NCI-H524 treated with DMSO at 0.1 percent for 48 hours (cell line): ENCODE results near the gene RXFP4.
"Not testable (repeated sequence)": the region's sequence is repeated elsewhere in the genome, so short reads cannot be mapped to it uniquely, and the experiment has no call there.

ENCODE experiments used
- DNase-seq: peaks from one replicate; lab custom pipeline; 2025; lab: John Stamatoyannopoulos, UW

Gene RXFP4

DNA sequence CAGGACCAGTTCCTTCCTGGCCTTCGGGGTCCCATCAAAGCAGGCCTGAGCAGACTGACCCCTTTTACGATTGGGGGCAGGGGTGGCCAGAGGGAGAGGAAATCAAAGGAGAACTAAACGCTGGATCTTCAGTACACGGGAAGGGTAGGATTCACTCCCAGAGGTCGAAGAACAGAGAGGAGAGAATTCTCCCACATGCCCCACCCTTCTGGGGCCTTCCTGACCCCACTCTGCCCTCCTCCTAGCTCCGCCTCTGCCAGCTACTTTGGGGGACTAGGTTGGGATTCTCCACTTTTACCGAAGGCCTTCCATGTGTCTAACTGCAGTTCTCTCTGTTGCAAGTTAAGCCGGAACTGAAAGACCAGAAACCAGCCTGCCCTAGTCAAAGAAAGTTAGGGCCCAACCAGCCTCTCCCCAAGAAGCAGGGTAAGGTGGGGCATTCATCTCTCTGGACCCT, 37.6 kb downstream of the RXFP4 start:
- DNase-seq, result no peak

GRCh38 chr1:155979597-155980343, 38.3 kb downstream of the RXFP4 start:
- DNase-seq, result no peak

DNA sequence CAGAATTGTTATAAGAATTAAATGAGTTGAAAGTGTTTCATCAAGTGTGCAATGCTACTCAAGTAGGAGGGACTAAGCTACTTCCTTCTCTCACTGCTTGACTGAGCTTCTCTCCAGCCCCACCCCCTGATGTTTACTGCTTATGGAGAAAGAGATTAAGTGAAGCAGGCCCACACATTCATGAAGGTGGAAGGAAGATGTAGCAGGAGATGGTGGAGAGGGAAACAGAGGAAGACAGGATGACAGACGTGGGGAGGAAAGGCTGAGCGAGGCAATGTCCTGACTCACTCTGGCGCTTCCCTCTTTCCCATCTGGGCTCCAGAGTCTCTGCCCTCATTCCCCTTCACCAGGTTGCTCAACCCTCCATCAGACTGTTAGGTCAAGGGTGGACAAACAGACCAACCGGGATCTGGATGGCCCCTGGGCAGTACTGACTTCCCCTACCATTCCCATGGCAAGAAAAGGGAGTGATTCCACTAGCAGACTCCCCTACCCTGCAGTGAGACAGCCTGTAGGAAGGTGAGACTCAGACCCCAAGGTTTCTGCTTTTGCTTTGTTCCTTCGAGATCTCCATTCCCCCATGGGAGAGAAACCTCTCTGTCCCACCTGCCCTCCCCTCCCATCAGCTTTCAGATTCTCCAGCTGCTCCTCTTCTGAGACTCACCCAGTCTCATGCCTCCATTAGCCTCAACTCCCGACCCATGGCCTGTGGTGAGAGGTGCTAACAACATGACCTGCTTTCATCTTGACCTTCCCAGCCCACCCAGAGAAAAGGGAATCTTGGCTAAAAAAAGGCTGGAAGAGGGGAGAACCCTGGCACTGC, 40.0 kb downstream of the RXFP4 start:
- no peak for DNase-seq

- no peak for DNase-seq
These were observed 40.7 kb downstream of the RXFP4 start for GRCh38 chr1:155982106-155982505.

DNA sequence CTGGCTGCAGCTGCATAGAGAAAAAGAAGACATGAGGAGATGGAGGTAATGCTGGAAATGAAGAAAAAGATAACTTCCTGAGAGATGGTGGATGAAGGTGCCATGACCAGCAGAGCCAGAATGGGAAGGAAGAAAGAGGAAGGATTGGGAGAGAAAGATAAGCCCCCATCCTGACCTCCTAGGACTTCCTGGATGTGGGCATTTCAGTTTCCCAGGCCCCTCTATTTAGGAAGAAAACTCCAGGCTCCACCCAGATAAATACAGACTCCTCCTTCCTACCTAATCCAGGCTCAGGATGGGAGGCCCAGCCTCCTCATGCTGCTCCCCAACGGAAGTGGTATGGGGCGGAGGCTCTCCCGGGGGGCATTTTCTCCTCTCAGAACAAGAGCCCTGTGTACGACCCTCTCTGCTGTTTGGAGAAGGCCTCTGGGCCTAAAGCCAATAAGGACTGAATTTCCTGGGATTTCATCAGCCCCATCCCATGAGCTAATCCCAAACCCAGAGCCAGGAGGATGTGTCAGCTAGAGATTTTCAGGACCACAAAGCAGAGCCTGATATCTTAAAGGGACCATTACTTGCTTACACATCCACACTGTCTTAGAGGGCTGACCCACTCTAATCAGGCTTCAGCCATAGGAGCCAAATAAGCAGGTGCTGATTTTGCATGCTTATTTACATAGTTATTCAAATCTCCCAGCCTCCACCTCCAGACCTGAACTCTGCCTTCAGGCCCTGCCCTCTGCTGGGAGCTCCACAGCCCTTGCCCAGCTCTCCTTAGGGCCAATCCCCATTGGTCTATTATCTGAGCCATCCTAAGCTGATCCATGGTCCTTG, 42.0 kb downstream of the RXFP4 start:
- DNase-seq, result no peak

DNA sequence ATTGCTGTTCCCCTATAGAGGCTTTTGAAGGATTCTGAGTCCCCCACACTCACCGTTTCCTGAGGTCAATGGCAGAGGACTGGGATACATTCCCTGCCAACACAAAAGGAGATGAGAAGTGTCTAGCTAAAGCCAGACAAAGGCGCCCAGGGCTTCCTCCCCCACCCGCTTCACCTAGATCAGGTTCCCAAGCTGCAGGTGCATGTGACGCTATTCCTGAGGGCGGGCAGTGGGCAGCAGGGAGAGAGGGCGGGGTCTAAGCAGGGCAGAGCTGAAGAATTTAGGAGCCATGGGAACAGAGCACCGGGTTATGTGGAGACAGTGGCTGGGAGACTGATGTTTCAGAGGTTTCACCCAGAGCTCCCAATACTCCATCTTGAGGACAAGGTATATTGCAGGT, 42.9 kb downstream of the RXFP4 start:
- no peak for DNase-seq

DNA sequence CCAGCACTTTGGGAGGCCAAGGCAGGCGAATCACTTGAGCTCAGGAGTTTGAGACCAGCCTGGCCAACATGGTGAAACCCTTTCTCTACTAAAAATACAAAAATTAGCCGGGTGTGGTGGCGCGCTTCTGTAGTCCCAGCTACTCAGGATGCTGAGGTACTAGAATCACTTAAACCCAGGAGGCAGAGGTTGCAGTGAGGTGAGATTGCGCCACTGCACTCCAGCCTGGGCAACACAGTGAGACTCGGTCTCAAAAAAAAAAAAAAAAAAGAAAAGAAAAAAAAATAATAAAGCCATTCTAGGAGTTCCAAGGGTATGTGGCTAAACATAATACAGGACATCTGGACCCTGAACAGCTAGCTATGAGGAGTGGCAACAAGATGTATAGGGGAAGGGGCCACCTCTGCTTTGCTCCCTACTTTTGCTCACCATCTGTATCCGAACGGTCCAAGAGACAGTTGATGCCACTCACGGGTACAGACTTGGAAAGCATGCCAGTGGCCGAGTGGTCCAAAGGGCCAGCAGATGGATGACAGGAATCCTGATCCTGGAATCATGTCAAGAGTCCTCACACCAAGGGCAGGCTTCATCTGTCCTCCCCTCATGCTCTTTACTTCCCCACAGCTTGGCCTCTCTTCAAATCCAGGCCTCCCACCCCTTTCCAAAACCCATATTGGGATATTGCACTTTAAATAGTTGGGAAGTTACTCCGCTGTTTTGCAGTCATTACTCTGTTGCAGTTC, 43.6 kb downstream of the RXFP4 start:
- DNase-seq, result not testable (repeated sequence)

- no peak for DNase-seq
These were observed 48.0 kb downstream of the RXFP4 start for GRCh38 chr1:155989242-155990004.

GRCh38 chr1:155990005-155990739, 48.7 kb downstream of the RXFP4 start:
- no peak for DNase-seq
